ENCODE results near the gene XG. TPM values are rescaled to one million over a fixed set of nuclear protein-coding genes. Genes with fewer than 3 reads are reported as not detected.
"Not testable (repeated sequence)": the region's sequence is repeated elsewhere in the genome, so short reads cannot be mapped to it uniquely, and the experiment has no call there.

XG gene
- total RNA-seq, 1 experiment from 2014 or later: 2.6 TPM

GRCh38 chrX:2733286-2733685 lies 18.6 kb upstream of the XG start:
- no peak for DNase-seq (ENCODE audit: low read depth)

GRCh38 chrX:2735270-2735669 lies 16.6 kb upstream of the XG start:
- DNase-seq (ENCODE audit: low read depth): no peak

- DNase-seq (ENCODE audit: low read depth): no peak
Measured at GRCh38 chrX:2740672-2741071, 11.2 kb upstream of the XG start.

- DNase-seq (ENCODE audit: low read depth): no peak
Measured at GRCh38 chrX:2741386-2741785, 10.5 kb upstream of the XG start.

- not testable (repeated sequence) for DNase-seq (ENCODE audit: low read depth)
Measured at GRCh38 chrX:2746250-2746649, 5.6 kb upstream of the XG start.

GRCh38 chrX:2748171-2748814 lies 3.5 kb upstream of the XG start:
- DNase-seq (ENCODE audit: low read depth): no peak

GRCh38 chrX:2748815-2749188 lies 3.0 kb upstream of the XG start:
- no peak for DNase-seq (ENCODE audit: low read depth)

GRCh38 chrX:2751291-2751690 lies 549 bp upstream of the XG start:
- DNase-seq (ENCODE audit: low read depth): no peak

GRCh38 chrX:2752441-2752840 lies 601 bp downstream of the XG start:
- peak; percentile 32 for DNase-seq (ENCODE audit: low read depth)

GRCh38 chrX:2755163-2755715 lies 3.4 kb downstream of the XG start:
- peak; percentile 27 for DNase-seq (ENCODE audit: low read depth)

- DNase-seq (ENCODE audit: low read depth): no peak
Measured at GRCh38 chrX:2756548-2756947, 4.7 kb downstream of the XG start.

- DNase-seq (ENCODE audit: low read depth): no peak
Measured at GRCh38 chrX:2761246-2761645, 9.4 kb downstream of the XG start.

- DNase-seq (ENCODE audit: low read depth): not testable (repeated sequence)
Measured at GRCh38 chrX:2762671-2763070, 10.8 kb downstream of the XG start.

GRCh38 chrX:2764766-2765548 lies 13.1 kb downstream of the XG start:
- DNase-seq (ENCODE audit: low read depth): not testable (repeated sequence)

GRCh38 chrX:2765549-2765830 lies 13.7 kb downstream of the XG start:
- no peak for DNase-seq (ENCODE audit: low read depth)

- no peak for DNase-seq (ENCODE audit: low read depth)
Measured at GRCh38 chrX:2766906-2767305, 15.1 kb downstream of the XG start.

GRCh38 chrX:2767631-2768455 lies 16.0 kb downstream of the XG start:
- DNase-seq (ENCODE audit: low read depth): peak; percentile 21

GRCh38 chrX:2769615-2770014 lies 17.8 kb downstream of the XG start:
- no peak for DNase-seq (ENCODE audit: low read depth)

GRCh38 chrX:2773166-2774055 lies 21.6 kb downstream of the XG start:
- not testable (repeated sequence) for DNase-seq (ENCODE audit: low read depth)

- no peak for DNase-seq (ENCODE audit: low read depth)
Measured at GRCh38 chrX:2774057-2774456, 22.2 kb downstream of the XG start.

- no peak for DNase-seq (ENCODE audit: low read depth)
Measured at GRCh38 chrX:2774776-2775175, 22.9 kb downstream of the XG start.

Data from M059J (cell line).